HEK293 (cell line): ENCODE data around the gene TIMP4.

Source experiments
- CTCF ChIP-seq: fragments of 450-650 bp; formaldehyde crosslinking; IDR thresholded peaks from 2 replicates; pipeline ENCODE4 v1.5.1; 2016; ENCODE audit warnings: missing biosample characterization, missing genetic modification characterization
- PATZ1 ChIP-seq: fragments of 450-650 bp; formaldehyde crosslinking; IDR thresholded peaks from 2 replicates; pipeline ENCODE4 v1.5.1; 2016; ENCODE audit warnings: missing biosample characterization, missing genetic modification characterization
- PBX3 ChIP-seq: sonication (generic); formaldehyde crosslinking; IDR thresholded peaks from 2 replicates; pipeline ENCODE4 v1.8.1; 2022; ENCODE audit warnings: mild to moderate bottlenecking, moderate library complexity, missing genetic modification reagents
- REST ChIP-seq: fragments of 450-650 bp; formaldehyde crosslinking; IDR thresholded peaks from 2 replicates; pipeline ENCODE4 v1.5.1; 2016; ENCODE audit warnings: missing biosample characterization, missing genetic modification characterization
- ZBTB44 ChIP-seq: fragments of 450-650 bp; IDR thresholded peaks from 2 replicates; pipeline ENCODE4 v1.5.1; 2018; ENCODE audit warnings: missing biosample characterization, mild to moderate bottlenecking, missing genetic modification characterization
- ZBTB7A ChIP-seq: fragments of 450-650 bp; formaldehyde crosslinking; IDR thresholded peaks from 2 replicates; pipeline ENCODE4 v1.5.1; 2016; ENCODE audit warnings: low read depth, missing biosample characterization, missing genetic modification characterization
- ZFP37 ChIP-seq: fragments of 450-650 bp; formaldehyde crosslinking; IDR thresholded peaks from 2 replicates; pipeline ENCODE4 v1.5.1; 2016; ENCODE audit warnings: missing biosample characterization, missing genetic modification characterization
- ZNF146 ChIP-seq: fragments of 450-650 bp; formaldehyde crosslinking; IDR thresholded peaks from 2 replicates; pipeline ENCODE4 v1.5.1; 2016; ENCODE audit warnings: missing biosample characterization, missing genetic modification characterization
- ZNF366 ChIP-seq: fragments of 450-650 bp; formaldehyde crosslinking; conservative IDR thresholded peaks from 2 replicates; pipeline ENCODE4 v1.5.1; 2016; ENCODE audit warnings: missing biosample characterization, missing genetic modification characterization
- ZNF394 ChIP-seq: fragments of 450-650 bp; formaldehyde crosslinking; IDR thresholded peaks from 2 replicates; pipeline ENCODE4 v1.5.1; 2016; ENCODE audit warnings: missing biosample characterization, missing genetic modification characterization, mild to moderate bottlenecking, moderate library complexity, borderline replicate concordance
- ZNF558 ChIP-seq: fragments of 450-650 bp; formaldehyde crosslinking; IDR thresholded peaks from 2 replicates; pipeline ENCODE4 v1.5.1; 2016; ENCODE audit warnings: missing biosample characterization, missing genetic modification characterization
- ZNF561 ChIP-seq: fragments of 450-650 bp; IDR thresholded peaks from 2 replicates; pipeline ENCODE4 v1.5.1; 2018; ENCODE audit warnings: missing biosample characterization, missing genetic modification characterization, borderline replicate concordance
- ZNF785 ChIP-seq: fragments of 450-650 bp; formaldehyde crosslinking; IDR thresholded peaks from 2 replicates; pipeline ENCODE4 v1.5.1; 2016; ENCODE audit warnings: missing biosample characterization, missing genetic modification characterization
- ZSCAN16 ChIP-seq: fragments of 450-650 bp; formaldehyde crosslinking; IDR thresholded peaks from 2 replicates; pipeline ENCODE4 v1.5.1; 2016; ENCODE audit warnings: missing biosample characterization, missing genetic modification characterization

GRCh38 chr3:12142476-12142875 lies 16.2 kb downstream of the TIMP4 start:
- no peak for TF ChIP-seq REST
- TF ChIP-seq ZNF366 (tag by site-specific recombination): no peak
- TF ChIP-seq CTCF (tag by site-specific recombination): no peak
- no peak for TF ChIP-seq ZNF785 (tag by site-specific recombination)
- TF ChIP-seq ZBTB44 (tag by site-specific recombination): no peak
- TF ChIP-seq ZBTB7A: no peak
- no peak for TF ChIP-seq ZNF558 (tag by site-specific recombination)
- TF ChIP-seq PBX3: no peak
- TF ChIP-seq ZFP37 (tag by site-specific recombination): no peak
- TF ChIP-seq ZNF146: no peak
- TF ChIP-seq PATZ1: no peak
- no peak for TF ChIP-seq ZNF561 (tag by site-specific recombination)
- no peak for TF ChIP-seq ZSCAN16
- TF ChIP-seq ZNF394 (tag by site-specific recombination): no peak
